GM12864 (cell line): ENCODE data around the gene TMEM26.

ENCODE experiments used
- DNase-seq: peaks from one replicate; pipeline ENCODE4 v3.0.0-alpha.2; 2011; ENCODE audit warnings: low read depth
- H3K4me3 ChIP-seq: 2 replicates; pipeline ENCODE4 v1.5.1; 2011; ENCODE audit warnings: mild to moderate bottlenecking, low read depth, low read length, control low read depth
- TF ChIP-seq, protein P1 (sequence below): IDR thresholded peaks from 2 replicates; pipeline ENCODE4 v1.5.1; 2011; ENCODE audit warnings: low read depth, mild to moderate bottlenecking, moderate library complexity, low read length, control low read depth, inconsistent platforms; ENCODE audit errors: missing control alignments

Gene TMEM26

DNA sequence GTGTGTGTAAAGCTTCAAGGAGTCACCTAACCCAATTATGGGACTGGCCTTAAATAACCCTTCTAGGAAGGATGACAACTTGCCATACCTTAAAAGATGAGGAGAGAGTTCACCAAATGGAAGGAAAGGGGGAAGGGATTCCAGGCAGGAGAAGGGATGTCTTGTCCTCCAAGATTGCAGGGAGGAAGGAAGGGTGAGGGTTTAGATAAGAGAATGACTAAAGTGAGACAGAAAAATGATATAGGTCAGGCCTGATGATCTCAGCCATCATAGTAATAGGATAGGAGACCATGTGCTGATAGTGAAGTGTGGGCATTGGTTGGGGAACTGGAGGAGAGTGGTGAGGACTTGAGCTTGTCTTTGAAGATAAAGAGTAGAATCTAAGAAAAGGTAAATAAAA, 7.7 kb upstream of the TMEM26 start:
- H3K4me3 ChIP-seq: no peak overlapping the region
- TF ChIP-seq, protein P1, sequence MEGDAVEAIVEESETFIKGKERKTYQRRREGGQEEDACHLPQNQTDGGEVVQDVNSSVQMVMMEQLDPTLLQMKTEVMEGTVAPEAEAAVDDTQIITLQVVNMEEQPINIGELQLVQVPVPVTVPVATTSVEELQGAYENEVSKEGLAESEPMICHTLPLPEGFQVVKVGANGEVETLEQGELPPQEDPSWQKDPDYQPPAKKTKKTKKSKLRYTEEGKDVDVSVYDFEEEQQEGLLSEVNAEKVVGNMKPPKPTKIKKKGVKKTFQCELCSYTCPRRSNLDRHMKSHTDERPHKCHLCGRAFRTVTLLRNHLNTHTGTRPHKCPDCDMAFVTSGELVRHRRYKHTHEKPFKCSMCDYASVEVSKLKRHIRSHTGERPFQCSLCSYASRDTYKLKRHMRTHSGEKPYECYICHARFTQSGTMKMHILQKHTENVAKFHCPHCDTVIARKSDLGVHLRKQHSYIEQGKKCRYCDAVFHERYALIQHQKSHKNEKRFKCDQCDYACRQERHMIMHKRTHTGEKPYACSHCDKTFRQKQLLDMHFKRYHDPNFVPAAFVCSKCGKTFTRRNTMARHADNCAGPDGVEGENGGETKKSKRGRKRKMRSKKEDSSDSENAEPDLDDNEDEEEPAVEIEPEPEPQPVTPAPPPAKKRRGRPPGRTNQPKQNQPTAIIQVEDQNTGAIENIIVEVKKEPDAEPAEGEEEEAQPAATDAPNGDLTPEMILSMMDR: no peak
- DNase-seq: no peak

DNA sequence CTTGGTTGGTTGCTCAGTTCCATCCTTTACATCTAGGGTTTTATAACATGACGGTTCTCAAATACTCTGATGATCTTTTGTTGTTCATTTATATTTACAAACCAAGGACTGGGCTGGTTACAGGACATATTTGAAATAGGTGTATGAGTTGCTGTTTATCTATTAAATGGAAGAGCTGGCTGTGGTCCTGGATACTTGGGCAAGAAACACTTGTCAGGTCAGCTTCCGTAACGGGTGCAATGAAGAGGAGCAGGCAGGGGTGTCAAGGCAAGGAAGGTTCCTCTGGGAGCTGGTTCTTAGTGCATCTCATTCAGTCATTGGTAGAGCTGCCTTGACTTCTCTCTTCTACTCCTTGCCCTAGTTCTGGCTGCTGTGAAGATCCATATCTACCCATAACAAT, 4.8 kb upstream of the TMEM26 start:
- TF ChIP-seq, protein P1: no peak
- no peak for DNase-seq
- no peak overlapping the region for H3K4me3 ChIP-seq

DNA sequence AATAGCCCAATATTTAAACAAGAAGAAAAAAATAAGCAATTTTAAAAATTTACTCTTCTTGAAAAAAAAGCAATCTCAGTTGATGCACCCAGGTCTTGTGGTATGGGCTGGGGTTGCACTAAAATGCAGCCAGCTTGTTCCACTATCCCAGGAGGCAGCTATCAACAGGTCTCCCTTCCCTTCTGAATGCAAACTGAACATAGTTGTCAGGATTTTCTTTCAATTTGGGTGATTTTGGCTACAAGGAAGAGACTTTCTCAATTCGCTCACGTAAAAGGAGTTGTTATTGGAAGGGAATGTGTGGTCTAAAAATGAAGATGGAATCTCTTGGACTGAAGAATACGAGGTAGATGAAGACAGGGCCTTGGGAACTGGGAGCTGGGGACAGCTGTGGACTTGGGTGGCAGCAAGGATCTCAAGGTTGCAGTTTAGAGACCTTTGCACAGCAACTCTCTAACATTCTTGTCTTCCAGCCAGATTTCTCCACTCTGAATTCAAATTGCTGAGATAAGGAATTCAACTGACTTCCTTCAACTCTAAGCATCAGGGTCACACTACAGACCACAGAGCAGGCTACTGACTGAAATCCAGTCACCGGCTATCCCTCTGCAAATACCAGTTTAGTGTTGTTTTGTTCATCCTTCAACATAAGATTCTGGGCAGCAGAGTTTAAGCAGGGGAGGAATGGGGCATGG, 3.1 kb upstream of the TMEM26 start:
- TF ChIP-seq, protein P1: no peak
- DNase-seq: no peak

DNA sequence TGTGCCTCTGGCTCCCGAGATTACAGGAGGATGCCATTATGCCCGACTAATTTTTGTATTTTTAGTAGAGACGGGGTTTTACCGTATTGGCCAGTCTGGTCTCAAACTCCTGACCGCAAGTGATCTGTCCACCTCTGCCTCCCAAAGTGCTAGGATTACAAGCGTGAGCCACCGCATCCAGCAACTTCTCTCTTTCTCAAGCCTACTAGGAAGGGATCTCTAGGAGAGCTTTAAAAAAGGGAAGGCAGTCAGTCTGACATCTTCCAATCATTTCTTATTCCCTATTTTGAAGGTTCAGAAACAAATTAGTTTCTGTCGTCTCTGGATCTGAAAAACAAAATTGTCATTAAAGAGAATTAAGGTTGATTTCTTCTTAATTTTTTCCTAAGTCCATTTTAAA, 2.5 kb upstream of the TMEM26 start:
- no peak overlapping the region for H3K4me3 ChIP-seq
- DNase-seq: no peak
- TF ChIP-seq, protein P1: no peak

More for the DNA sequence above, 3.1 kb upstream of the TMEM26 start:
- H3K4me3 ChIP-seq: no peak overlapping the region

DNA sequence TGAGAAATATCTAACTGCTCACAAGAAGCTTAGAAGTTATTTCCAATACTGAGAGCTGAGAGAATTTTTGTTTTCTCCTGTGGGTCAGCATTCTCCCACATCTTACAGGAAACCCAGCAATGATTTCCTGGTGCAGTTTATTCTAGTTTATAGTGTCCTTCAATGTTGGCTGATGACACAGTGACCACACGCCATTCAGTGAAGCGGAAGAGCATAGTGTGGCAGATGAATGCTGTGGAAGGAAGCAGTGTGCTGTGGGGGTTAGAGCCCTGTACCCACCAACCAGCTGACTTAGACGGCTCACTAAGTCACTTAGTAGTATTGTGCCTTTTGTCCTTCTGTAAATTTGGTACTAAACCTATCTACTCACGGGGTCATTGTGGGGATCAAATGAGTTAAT, 1.4 kb upstream of the TMEM26 start:
- DNase-seq: no peak
- TF ChIP-seq, protein P1: no peak
- H3K4me3 ChIP-seq: no peak overlapping the region

DNA sequence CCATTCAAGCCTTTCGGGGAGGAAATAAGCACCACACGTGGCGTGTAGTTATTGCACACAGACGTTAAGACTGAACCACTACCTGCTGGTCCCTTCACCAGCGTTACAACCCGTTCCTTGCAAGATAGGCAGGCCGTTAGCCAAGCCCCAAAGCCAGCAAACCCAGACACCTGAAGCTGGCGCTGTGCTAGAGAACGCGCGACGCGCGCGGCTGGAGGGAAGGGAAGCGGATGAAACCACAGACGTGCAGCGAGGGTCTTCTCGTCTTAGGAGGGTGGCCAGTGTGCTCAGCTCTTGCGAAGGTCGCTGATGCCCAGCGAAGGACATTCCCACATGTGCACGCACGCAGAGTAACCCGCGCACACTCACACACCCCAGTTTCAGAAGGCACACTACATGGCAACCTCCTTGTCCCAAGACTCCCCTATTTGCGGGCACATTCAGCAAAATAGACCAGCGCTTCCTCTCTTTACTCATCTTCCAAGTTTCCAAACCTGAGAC, 980 bp downstream of the TMEM26 start:
- DNase-seq: no peak
- no peak overlapping the region for H3K4me3 ChIP-seq
- TF ChIP-seq, protein P1: no peak

DNA sequence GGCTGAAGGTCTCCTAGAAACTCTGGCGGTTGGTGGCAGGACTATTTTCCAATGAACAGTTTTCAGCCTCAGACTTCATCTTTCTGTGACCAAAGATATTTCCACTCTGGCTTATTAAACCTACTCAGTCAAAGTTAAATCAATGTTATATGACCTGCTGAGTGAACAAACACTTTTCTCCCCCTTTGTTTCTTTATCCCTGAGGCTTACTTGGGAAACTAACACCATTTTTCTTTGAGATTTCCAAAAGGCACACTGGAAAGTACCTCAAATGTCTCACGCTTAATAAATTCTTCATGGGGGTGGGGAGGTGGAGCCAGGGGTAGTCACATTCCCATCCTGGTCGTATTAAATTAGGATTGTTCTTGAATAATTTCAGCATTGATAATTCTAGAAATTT, 1.8 kb downstream of the TMEM26 start:
- TF ChIP-seq, protein P1: no peak
- DNase-seq: no peak
- no peak overlapping the region for H3K4me3 ChIP-seq
